HFF-Myc (cell line): ENCODE results near the gene CUEDC1.

ENCODE experiments used
- DNase-seq: peaks from one replicate; pipeline ENCODE4 v3.0.0-alpha.2; 2011; ENCODE audit warnings: low read depth; ENCODE audit errors: extremely low read depth
- H3K4me3 ChIP-seq: replicated peaks from 2 replicates; pipeline ENCODE4 v1.5.1; 2011; ENCODE audit warnings: low read depth, mild to moderate bottlenecking, control low read depth, low read length
- CTCF ChIP-seq: IDR thresholded peaks from 2 replicates; pipeline ENCODE4 v1.5.1; 2012; ENCODE audit warnings: mild to moderate bottlenecking, low read depth, low read length, control low read depth; ENCODE audit errors: missing control alignments

Gene CUEDC1

GRCh38 chr17:57830880-57831279 is 124.3 kb downstream of the CUEDC1 start:
- no peak for TF ChIP-seq CTCF
- DNase-seq, result no peak

GRCh38 chr17:57823469-57824401 is 131.5 kb downstream of the CUEDC1 start:
- TF ChIP-seq CTCF, result no peak
- no peak overlapping the region for H3K4me3 ChIP-seq
- DNase-seq, result no peak

More at GRCh38 chr17:57830880-57831279, 124.3 kb downstream of the CUEDC1 start:
- H3K4me3 ChIP-seq, result no peak overlapping the region

- TF ChIP-seq CTCF, result no peak
- no peak overlapping the region for H3K4me3 ChIP-seq
- no peak for DNase-seq
Measured at GRCh38 chr17:57819867-57820266, 135.3 kb downstream of the CUEDC1 start.

- no peak for DNase-seq
- no peak overlapping the region for H3K4me3 ChIP-seq
- TF ChIP-seq CTCF, result no peak
Measured at GRCh38 chr17:57819285-57819684, 135.9 kb downstream of the CUEDC1 start.

GRCh38 chr17:57818066-57818465 is 137.1 kb downstream of the CUEDC1 start:
- H3K4me3 ChIP-seq, result no peak overlapping the region
- no peak for DNase-seq
- TF ChIP-seq CTCF, result no peak

GRCh38 chr17:57817299-57817698 is 137.9 kb downstream of the CUEDC1 start:
- TF ChIP-seq CTCF, result no peak
- no peak overlapping the region for H3K4me3 ChIP-seq
- DNase-seq, result no peak
